ENCODE measurements around the gene TP63.

DNA sequence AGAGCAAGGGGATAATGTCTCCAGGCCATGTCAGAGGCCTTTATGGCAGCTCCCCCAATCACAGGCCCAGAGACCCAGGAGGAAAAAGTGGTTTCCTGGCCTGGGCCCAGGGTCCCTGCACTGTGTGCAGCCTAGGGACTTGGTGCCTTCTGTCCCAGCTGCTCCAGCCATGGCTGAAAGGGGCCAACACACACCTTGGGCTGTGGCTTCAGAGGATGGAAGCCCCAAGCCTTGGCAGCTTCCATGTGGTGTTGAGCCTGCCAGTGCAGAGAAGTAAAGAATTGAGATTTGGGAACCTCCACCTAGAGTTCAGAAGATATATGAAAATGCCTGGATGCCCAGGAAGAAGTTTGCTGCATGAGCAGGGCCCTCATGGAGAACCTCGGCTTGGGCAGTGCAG lies 18.1 kb upstream of the TP63 start:
- TF ChIP-seq, protein P1, sequence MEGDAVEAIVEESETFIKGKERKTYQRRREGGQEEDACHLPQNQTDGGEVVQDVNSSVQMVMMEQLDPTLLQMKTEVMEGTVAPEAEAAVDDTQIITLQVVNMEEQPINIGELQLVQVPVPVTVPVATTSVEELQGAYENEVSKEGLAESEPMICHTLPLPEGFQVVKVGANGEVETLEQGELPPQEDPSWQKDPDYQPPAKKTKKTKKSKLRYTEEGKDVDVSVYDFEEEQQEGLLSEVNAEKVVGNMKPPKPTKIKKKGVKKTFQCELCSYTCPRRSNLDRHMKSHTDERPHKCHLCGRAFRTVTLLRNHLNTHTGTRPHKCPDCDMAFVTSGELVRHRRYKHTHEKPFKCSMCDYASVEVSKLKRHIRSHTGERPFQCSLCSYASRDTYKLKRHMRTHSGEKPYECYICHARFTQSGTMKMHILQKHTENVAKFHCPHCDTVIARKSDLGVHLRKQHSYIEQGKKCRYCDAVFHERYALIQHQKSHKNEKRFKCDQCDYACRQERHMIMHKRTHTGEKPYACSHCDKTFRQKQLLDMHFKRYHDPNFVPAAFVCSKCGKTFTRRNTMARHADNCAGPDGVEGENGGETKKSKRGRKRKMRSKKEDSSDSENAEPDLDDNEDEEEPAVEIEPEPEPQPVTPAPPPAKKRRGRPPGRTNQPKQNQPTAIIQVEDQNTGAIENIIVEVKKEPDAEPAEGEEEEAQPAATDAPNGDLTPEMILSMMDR (conservative IDR thresholded peaks at IDR 0.05) = no peak
- TF ChIP-seq ZFX (IDR thresholded peaks at IDR 0.05) = no peak

All from C4-2B (cell line).